ENCODE data around the gene NUCKS1. TPM values are rescaled to one million over a fixed set of nuclear protein-coding genes. Genes with fewer than 3 reads are reported as not detected.

Gene NUCKS1
- total and polyA plus RNA-seq, 2 of the 13 experiments (the other 11 are each of a cell fraction or from before 2014, with no cell fraction given): 35.5 to 117 TPM

GRCh38 chr1:205749234-205750137, 496 bp downstream of the NUCKS1 start (continued):
- TF ChIP-seq REST (IDR thresholded peaks at IDR 0.05; ENCODE audit: borderline replicate concordance in 1 of 2, low read depth in 1 of 2, low read length in 2 of 2) (no peak), RFXAP (CRISPR knock-in tag; IDR thresholded peaks at IDR 0.05; ENCODE audit: borderline replicate concordance) (peak; percentile 24; the same call in 1 of the 2 replicates), MIER2 (CRISPR knock-in tag; IDR thresholded peaks at IDR 0.05) (peak; percentile 65), PTBP1 (IDR thresholded peaks at IDR 0.05; ENCODE audit: low read depth, low read length, poor library complexity, severe bottlenecking) (no peak), SP140L (CRISPR knock-in tag; IDR thresholded peaks at IDR 0.05; ENCODE audit: borderline replicate concordance) (no peak), SMAD3 (CRISPR knock-in tag; IDR thresholded peaks at IDR 0.05) (no peak), HDAC6 (IDR thresholded peaks at IDR 0.05; ENCODE audit: low read depth, low read length) (no peak), SP1 (IDR thresholded peaks at IDR 0.05) (no peak), SP1 (CRISPR knock-in tag; IDR thresholded peaks at IDR 0.05) (peak; percentile 79), ZNF282 (IDR thresholded peaks at IDR 0.05; ENCODE audit: partially characterized antibody) (no peak), REXO4 (CRISPR knock-in tag; IDR thresholded peaks at IDR 0.05; ENCODE audit: borderline replicate concordance) (no peak), AGO1 (IDR thresholded peaks at IDR 0.05; ENCODE audit: low read depth, low read length, poor library complexity, severe bottlenecking) (peak; percentile 80), IRF1 (CRISPR knock-in tag; IDR thresholded peaks at IDR 0.05; ENCODE audit: low read depth) (no peak), ZNF251 (CRISPR knock-in tag; IDR thresholded peaks at IDR 0.05) (no peak), ZBTB10 (CRISPR knock-in tag; IDR thresholded peaks at IDR 0.05; ENCODE audit: borderline replicate concordance) (no peak), RFX3 (CRISPR knock-in tag; IDR thresholded peaks at IDR 0.05) (no peak), BHLHE40 (IDR thresholded peaks at IDR 0.05; ENCODE audit: low read length) (peak; percentile 24; the same call in 1 of the 2 replicates)
- TF ChIP-seq, protein P1, sequence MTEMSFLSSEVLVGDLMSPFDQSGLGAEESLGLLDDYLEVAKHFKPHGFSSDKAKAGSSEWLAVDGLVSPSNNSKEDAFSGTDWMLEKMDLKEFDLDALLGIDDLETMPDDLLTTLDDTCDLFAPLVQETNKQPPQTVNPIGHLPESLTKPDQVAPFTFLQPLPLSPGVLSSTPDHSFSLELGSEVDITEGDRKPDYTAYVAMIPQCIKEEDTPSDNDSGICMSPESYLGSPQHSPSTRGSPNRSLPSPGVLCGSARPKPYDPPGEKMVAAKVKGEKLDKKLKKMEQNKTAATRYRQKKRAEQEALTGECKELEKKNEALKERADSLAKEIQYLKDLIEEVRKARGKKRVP (CRISPR knock-in tag; IDR thresholded peaks at IDR 0.05): peak in 1 of 2 experiments; percentile 42; a peak in 1 of 4 replicates

Measured in HepG2 (cell line).